Heart right ventricle (tissue), 16 donors: ENCODE measurements around the gene CFTR. TPM values are rescaled to one million over a fixed set of nuclear protein-coding genes. Genes with fewer than 3 reads are reported as not detected.

Experiments
- ATAC-seq, 8 donors: fragments of 200-7000 bp; cut with Tn5 transposase; one replicate each; pipeline ENCODE4 v1.9.1; 2020; ENCODE audit warnings: mild to moderate bottlenecking in 8 of 8, moderate library complexity in 8 of 8, moderate number of reproducible peaks in 1 of 8
- DNase-seq, 2 donors: peaks; one replicate each; pipeline ENCODE4 v3.0.0-alpha.2; 2020
- H3K27ac ChIP-seq, 10 donors: fragments of 200-600 bp; sonication (generic) in 2 of 10; one replicate each; pipeline versions ENCODE4 v1.5.0 to v1.8.0; 2020 to 2022; ENCODE audit warnings: mild to moderate bottlenecking in 3 of 10
- H3K27me3 ChIP-seq, 7 donors: fragments of 200-600 bp; one replicate each; pipeline ENCODE4 v1.8.0; 2021 to 2022; ENCODE audit warnings: mild to moderate bottlenecking in 2 of 7
- H3K36me3 ChIP-seq, 9 donors: fragments of 200-600 bp; sonication (generic) in 1 of 9; one replicate each; pipeline versions ENCODE4 v1.5.0 to v1.8.0; 2020 to 2022; ENCODE audit warnings: mild to moderate bottlenecking in 2 of 9
- H3K4me1 ChIP-seq, 9 donors: fragments of 200-600 bp; sonication (generic) in 1 of 9; one replicate each; pipeline versions ENCODE4 v1.5.0 to v1.8.0; 2020 to 2022; ENCODE audit warnings: mild to moderate bottlenecking in 4 of 9
- H3K4me3 ChIP-seq, 10 donors: fragments of 200-600 bp; sonication (generic) in 2 of 10; one replicate each; pipeline versions ENCODE4 v1.5.0 to v1.8.0; 2020 to 2022; ENCODE audit warnings: mild to moderate bottlenecking in 7 of 10, moderate library complexity in 2 of 10
- H3K9me3 ChIP-seq, 11 donors: fragments of 200-600 bp in 10 of 11; sonication (generic) in 2 of 11; one replicate each; pipeline versions ENCODE4 v1.5.0 to v1.8.0; 2013 to 2022; ENCODE audit warnings: mild to moderate bottlenecking in 2 of 11, control low read depth in 1 of 11, moderate library complexity in 1 of 11
- WGBS, 2 donors: extraction: QIAGEN DNeasy Blood & Tissue Kit; methylation state at CpG; one replicate each; pipeline ENCODE4 v1.1.7; 2013; ENCODE audit warnings: inconsistent platforms in 1 of 2; 5-methylcytosine and 5-hydroxymethylcytosine counted together
- intact Hi-C, 10 donors: fragments of 100-400 bp; cut with DNase I; formaldehyde crosslinking; loops; one replicate each; pipeline versions ENCODE4 v1.11.1 to v1.14.2; 2022
- polyA plus RNA-seq, 2 donors: library from polyadenylated mRNA; stranded (reverse); fragments of 200-250 nt; gene quantifications; one replicate each; pipeline ENCODE4 v1.2.3, GENCODE V29; 2013
- total RNA-seq, 10 donors: library from RNA; stranded (reverse); fragmentation: NEBNext Ultra II Directional in 3 of 10; extraction: Animal tissue kit (Norgen Biotek cat#: 25700) in 3 of 10; gene quantifications; one replicate each; pipeline versions ENCODE4 v1.2.1 to v1.2.4, GENCODE V29; 2021 to 2023
- TF ChIP-seq, protein P1 (sequence below), 9 donors: fragments of 200-600 bp; sonication (generic) in 2 of 9; IDR thresholded peaks; one replicate each; pipeline versions ENCODE4 v1.5.0 to v1.8.0; 2021 to 2022; ENCODE audit warnings: antibody characterized with exemption in 9 of 9, mild to moderate bottlenecking in 5 of 9, moderate library complexity in 1 of 9
- donor health status: Arrhythmogenic right ventricular cardiomyopathy.
- donor health status: ischemic (EF 13 %, LVEDD 7.1; RV severe dilation, severe dysfunction).
- donor health status: healthy with polysubstance abuse.
- donor health status: DM: no; HTN: yes; CAD: no.
- donor health status: DM: no; HTN: no; CAD: no.
- donor health status: ischemic (EF 25% LVEDD 6.9; RV normal size, moderate dysfunction).
- donor health status: ischemic (EF 25% LVEDD 5.7; RV mildly dilated, moderate dysfunction).
- donor health status: healthy.
- donor health status: DM: yes; HTN: yes; CAD: no.
- donor health status: Ischemic cardiomyopathy.
- donor health status: ischemic (EF 35%, LVEDD 5.7; RV mildly dilated, moderate dysfunction).
- donor health status: nonischemic (EF 11% LVEDD 7.7; RV severe dilation, severe dysfunction).
- donor health status: DM: yes; HTN: yes; CAD: no.
- donor health status: PGD.
- donor health status: ischemic (EF 29% LVEDD 5.4; RV normal size, mild dysfunction).
- donor health status: nonischemic (EF 23%, LVEDD 6.1; RV moderate dilation, normal function).

Gene CFTR
- total and polyA plus RNA-seq, 12 donors: 0.06 to 0.95 (median 0.25) TPM; not detected in 2

GRCh38 chr7:117478836-117479224 is 995 bp upstream of the CFTR start:
- no peak for ATAC-seq

GRCh38 chr7:117480055-117480362 is 184 bp downstream of the CFTR start:
- H3K36me3 ChIP-seq: no peaks in the 10 kb centered on the region
- H3K4me1 ChIP-seq: peaks cover 0 to 9% (median 0%) of the 10 kb centered on the region in 9 donors
- H3K27ac ChIP-seq: no peak overlapping the region
- WGBS, 2 donors: 9 to 13% methylated on average over 11 of the region's 11 CpGs
- intact Hi-C loops: loop anchor here in 1 of 10 donors (10.0 kb wide), 1 partner anchor 195 kb away; no protein-coding TSS in a partner anchor
- no peaks in the 10 kb centered on the region for H3K9me3 ChIP-seq
- TF ChIP-seq, protein P1, sequence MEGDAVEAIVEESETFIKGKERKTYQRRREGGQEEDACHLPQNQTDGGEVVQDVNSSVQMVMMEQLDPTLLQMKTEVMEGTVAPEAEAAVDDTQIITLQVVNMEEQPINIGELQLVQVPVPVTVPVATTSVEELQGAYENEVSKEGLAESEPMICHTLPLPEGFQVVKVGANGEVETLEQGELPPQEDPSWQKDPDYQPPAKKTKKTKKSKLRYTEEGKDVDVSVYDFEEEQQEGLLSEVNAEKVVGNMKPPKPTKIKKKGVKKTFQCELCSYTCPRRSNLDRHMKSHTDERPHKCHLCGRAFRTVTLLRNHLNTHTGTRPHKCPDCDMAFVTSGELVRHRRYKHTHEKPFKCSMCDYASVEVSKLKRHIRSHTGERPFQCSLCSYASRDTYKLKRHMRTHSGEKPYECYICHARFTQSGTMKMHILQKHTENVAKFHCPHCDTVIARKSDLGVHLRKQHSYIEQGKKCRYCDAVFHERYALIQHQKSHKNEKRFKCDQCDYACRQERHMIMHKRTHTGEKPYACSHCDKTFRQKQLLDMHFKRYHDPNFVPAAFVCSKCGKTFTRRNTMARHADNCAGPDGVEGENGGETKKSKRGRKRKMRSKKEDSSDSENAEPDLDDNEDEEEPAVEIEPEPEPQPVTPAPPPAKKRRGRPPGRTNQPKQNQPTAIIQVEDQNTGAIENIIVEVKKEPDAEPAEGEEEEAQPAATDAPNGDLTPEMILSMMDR (IDR thresholded peaks at IDR 0.05): no peak
- H3K27me3 ChIP-seq: peaks cover 5 to 39% (median 35%) of the 10 kb centered on the region in 7 donors
- ATAC-seq: peak in 1 of 8 donors; percentile 17
- no peak for DNase-seq
- H3K4me3 ChIP-seq: peak overlapping the region in 8 of 10 donors; percentile 19 to 45 (median 29)

More at GRCh38 chr7:117478836-117479224, 995 bp upstream of the CFTR start:
- Histone ChIP-seq H3K36me3 (no peaks in the 10 kb centered on the region), H3K27me3 (peaks cover 5 to 37% (median 35%) of the 10 kb centered on the region in 7 donors), H3K27ac (no peak overlapping the region), H3K9me3 (no peaks in the 10 kb centered on the region), H3K4me3 (no peak overlapping the region), H3K4me1 (peaks cover 0 to 9% (median 0%) of the 10 kb centered on the region in 9 donors)
- TF ChIP-seq, protein P1 (IDR thresholded peaks at IDR 0.05): no peak
- 37 to 49% methylated on average over 11 of the region's 11 CpGs for WGBS, 2 donors
- DNase-seq: no peak
- intact Hi-C loops: no loop called here

GRCh38 chr7:117480978-117481377 is 1.2 kb downstream of the CFTR start:
- Histone ChIP-seq H3K36me3 (no peaks in the 10 kb centered on the region), H3K4me3 (no peak overlapping the region), H3K27me3 (peaks cover 5 to 42% (median 35%) of the 10 kb centered on the region in 7 donors), H3K27ac (no peak overlapping the region), H3K4me1 (peaks cover 0 to 9% (median 0%) of the 10 kb centered on the region in 9 donors), H3K9me3 (no peaks in the 10 kb centered on the region)
- intact Hi-C loops: loop anchor here in 1 of 10 donors (10.0 kb wide), 1 partner anchor 194 kb away; no protein-coding TSS in a partner anchor
- TF ChIP-seq, protein P1 (IDR thresholded peaks at IDR 0.05): peak in 1 of 9 donors; percentile 13
- DNase-seq: no peak
- no peak for ATAC-seq
- 56 to 66% methylated on average over 2 of the region's 2 CpGs for WGBS, 2 donors

GRCh38 chr7:117485118-117485620 is 5.3 kb downstream of the CFTR start:
- WGBS, 2 donors: 45 to 55% methylated on average over 2 of the region's 2 CpGs
- DNase-seq (no peak), ATAC-seq (no peak)
- Histone ChIP-seq H3K36me3 (no peaks in the 10 kb centered on the region), H3K27ac (no peak overlapping the region), H3K4me1 (peaks cover 0 to 1% (median 0%) of the 10 kb centered on the region in 9 donors), H3K4me3 (no peak overlapping the region), H3K9me3 (no peaks in the 10 kb centered on the region), H3K27me3 (peaks cover 5 to 35% (median 17%) of the 10 kb centered on the region in 7 donors)
- TF ChIP-seq, protein P1 (IDR thresholded peaks at IDR 0.05): no peak
- intact Hi-C loops: loop anchor here in 1 of 10 donors (10.0 kb wide), 1 partner anchor 190 kb away; no protein-coding TSS in a partner anchor
